GM03348 (cell line): ENCODE results near the gene NTRK2.

Source experiments
- DNase-seq: peaks from one replicate; pipeline ENCODE4 v3.0.0; 2012; ENCODE audit warnings: low spot score

The NTRK2 gene

DNA sequence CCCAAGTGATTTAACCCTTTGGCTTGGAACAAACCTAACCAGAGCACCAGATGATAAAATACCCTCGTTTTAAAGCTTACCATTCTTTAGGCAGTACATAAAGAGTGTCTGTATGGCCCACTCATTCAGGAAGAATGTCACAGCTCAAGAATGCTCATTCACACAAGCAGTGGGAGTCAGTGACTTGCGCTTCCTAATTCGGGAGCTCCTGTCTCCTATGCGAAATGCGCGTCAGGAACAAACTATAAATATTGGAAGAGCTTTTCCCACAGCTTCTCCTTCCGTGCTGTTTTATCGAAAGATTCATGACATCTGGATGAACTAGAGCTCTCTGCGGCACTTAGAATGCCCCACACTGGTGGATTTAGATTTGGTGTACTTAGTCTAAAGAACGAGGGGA is 66.6 kb downstream of the NTRK2 start:
- no peak for DNase-seq

GRCh38 chr9:84736536-84736935 is 67.0 kb downstream of the NTRK2 start:
- DNase-seq: no peak

DNA sequence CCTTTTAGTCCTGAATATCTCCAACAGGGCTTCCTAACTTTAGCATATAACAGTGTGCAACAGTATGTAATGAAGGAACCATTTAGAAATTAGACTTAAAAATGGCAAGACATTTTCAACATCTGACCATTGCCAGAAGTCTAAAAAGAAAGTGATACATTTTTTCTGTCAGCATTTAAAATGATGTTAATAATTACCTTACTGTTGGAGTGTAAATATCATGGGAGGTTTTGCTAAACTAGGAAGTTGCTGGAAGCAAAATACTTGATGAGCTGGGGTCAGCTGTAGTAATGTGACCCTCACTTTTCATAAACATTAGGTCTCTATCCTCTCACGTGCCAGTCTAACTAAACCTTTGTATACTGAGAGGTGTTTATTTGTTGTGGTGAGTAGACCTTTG is 68.8 kb downstream of the NTRK2 start:
- no peak for DNase-seq

- no peak for DNase-seq
Observed at GRCh38 chr9:84742261-84742660, 72.7 kb downstream of the NTRK2 start.

DNA sequence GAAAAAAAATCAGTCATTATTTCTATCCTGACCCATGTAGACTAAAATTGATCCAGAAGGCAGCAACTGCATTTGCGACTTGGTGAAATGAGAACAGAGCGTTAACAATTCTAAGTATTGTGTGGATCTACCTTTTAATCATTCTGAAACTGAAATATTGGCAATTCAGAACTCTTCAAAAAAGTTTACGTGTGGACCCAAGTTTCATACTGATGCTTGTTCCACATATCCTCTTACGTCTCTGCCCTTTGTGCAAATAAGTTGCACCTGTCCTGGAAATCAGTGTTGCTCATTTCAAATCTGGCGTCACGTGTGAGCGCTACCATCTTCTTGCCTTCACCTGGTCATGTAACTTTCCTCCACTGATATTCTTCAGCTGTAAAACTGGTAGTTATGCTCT is 74.7 kb downstream of the NTRK2 start:
- no peak for DNase-seq

- no peak for DNase-seq
Observed at GRCh38 chr9:84744726-84745125, 75.2 kb downstream of the NTRK2 start.

GRCh38 chr9:84748112-84748511 is 78.6 kb downstream of the NTRK2 start:
- DNase-seq: no peak

- DNase-seq: no peak
Observed at GRCh38 chr9:84750152-84750865, 80.8 kb downstream of the NTRK2 start.

DNA sequence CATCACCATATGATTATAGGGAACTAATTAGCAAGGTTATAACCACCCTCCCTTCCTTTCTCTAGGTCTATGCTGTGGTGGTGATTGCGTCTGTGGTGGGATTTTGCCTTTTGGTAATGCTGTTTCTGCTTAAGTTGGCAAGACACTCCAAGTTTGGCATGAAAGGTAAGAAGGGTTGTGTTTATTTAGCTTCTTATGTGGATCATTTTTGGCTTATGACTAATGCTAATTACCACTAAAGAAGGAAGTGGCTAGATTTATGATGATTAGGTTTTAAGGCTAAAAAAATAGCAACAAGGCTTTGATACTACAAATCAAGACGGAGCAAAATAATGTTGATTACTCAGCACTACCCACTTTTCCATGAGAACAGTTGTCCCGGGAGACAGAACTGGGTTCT is 82.4 kb downstream of the NTRK2 start:
- DNase-seq: no peak

DNA sequence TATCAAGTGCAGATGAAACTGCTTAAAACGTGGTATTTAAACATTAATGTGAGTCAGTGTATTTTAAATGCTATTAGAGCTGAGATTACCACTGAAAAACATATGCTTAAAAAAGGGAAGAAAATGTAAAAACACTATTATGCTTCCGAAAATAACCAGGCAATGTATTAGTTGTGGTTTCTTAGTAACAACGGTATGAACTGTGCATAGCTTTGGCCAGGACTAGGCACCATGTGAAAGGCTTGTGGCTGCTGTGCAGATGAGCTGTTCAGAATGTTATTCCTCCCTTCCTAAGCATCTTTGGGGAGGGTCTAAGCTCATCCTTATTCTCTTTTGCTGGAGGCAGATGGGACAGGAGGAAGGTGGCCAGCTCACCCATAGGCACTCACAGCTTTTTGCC is 84.9 kb downstream of the NTRK2 start:
- DNase-seq: no peak

DNA sequence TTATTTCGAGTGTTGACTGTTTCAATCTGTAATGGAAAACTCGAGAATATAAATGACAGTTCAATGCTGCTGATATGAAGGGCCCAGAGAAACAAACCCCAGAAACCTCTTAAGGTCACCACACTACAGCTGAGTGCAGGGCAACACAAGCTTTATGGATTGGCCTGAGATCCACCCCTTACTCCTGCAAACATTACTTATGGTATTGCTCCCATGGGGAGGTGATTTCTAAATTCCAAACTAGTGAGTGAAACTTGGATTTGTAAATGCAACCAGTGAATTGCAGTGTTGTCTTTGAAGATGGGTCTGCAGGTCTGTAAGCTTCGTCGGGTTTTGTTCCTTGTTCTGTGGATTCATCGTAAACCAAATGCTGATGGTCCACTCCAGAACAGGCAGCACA is 85.4 kb downstream of the NTRK2 start:
- no peak for DNase-seq

DNA sequence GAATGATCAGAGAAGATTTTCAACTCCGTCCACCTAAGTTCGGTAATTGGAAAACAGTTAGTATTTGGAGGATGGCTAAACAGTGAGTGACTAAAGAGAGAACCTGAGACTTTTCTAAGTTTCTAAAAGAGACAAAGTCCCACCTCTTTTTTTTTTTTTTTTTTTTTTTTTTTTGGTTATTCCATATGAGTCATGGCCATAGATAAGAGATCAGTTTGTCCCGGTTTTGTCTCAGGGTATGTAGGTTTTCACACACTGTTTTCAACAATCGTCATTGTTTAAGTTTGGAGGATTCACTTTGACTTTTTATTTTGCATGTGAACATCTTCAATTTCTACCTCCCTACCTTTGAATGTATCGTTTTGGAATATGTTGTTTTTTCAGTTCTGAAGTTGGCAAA is 85.9 kb downstream of the NTRK2 start:
- no peak for DNase-seq

GRCh38 chr9:84756171-84756570 is 86.6 kb downstream of the NTRK2 start:
- DNase-seq: no peak

- DNase-seq: no peak
Observed at GRCh38 chr9:84756731-84757130, 87.2 kb downstream of the NTRK2 start.

DNA sequence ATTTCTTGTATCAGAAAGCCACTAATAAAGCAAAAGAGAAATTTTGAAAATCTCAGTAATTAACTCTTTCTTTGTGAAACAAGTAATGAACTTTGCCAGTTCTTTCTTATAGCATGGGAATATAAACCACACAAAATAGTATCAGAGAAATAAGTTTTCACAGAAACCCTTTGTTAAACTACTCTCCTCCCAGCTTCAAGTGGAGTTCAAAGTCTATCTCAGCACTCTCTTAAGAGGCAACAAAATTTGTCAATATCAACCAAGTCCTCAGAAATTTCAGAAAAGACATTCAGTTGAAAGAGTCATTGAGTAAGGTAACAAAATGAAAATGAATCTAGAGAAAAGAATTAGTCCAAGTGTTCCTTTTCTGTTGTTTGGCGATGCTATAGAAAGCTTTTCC is 89.3 kb downstream of the NTRK2 start:
- DNase-seq: no peak

GRCh38 chr9:84759300-84759750 is 89.8 kb downstream of the NTRK2 start:
- no peak for DNase-seq

DNA sequence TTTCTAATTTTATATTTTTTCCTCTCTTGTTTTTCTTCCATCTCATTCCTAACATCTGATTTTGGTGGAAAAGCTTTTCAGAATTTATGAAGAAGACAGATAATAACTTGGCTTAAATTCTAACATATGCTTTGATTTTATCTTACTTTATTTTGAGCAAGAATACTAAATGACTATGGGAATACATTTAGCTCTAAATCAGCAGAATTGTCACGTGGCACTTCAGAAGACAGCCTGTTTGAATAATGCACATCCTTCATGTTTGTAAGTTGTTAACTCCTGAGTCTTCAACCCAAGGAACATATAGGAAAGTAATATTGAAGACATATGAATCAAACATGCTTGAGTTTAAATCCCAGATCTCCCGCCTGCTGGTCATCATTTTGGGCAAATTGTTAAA is 90.3 kb downstream of the NTRK2 start:
- DNase-seq: no peak

DNA sequence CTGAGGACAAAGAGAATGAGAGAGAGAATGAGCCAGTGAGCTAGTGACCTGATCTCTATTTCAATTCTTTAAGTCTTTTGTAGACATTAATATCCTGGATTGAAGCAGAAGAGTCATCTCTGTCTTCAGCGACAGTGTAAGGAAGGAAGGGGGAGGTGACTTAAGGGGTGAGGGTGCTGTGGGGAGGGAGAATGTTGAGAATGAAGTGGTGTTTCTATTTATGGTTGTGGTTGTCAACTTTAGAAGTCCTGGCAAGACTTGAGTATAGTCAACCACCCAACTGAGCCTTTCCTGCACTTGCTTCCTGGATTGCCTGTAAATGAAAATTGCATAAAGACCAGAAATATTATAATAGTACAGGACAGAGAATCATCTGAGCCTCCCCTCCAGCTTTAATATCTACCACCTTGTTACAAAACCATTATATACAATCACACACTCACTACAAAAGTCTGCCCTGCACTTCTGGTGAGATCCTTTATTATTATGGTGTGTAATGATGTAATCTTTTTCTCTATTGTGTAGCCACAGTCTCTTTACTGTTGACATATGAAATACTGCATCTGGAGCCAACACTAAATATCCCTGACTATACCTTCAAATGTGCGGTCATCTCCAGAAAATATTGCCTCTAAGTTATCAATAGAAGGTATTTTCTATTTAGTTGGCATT is 91.7 kb downstream of the NTRK2 start:
- no peak for DNase-seq

DNA sequence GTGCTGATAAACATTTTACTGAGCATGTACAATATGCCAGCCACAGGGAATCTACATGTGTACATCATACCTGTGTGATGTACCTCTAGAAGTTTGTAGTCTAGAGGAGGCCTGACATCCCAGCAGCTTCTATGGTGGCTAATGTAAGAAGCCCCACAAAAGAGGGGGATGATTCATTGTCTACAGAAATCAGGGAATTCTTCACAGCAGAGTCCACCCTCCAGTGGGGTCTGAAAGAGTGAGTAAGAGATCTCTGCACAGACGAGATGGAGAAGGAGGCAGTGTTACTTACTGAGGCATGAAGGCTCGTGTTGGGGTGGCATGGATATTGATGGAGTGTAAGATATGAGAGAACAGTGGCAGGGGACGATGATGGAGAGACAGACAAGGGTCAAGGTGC is 103.0 kb downstream of the NTRK2 start:
- DNase-seq: no peak

- DNase-seq: peak; percentile 19
Observed at GRCh38 chr9:84773022-84773421, 103.5 kb downstream of the NTRK2 start.

DNA sequence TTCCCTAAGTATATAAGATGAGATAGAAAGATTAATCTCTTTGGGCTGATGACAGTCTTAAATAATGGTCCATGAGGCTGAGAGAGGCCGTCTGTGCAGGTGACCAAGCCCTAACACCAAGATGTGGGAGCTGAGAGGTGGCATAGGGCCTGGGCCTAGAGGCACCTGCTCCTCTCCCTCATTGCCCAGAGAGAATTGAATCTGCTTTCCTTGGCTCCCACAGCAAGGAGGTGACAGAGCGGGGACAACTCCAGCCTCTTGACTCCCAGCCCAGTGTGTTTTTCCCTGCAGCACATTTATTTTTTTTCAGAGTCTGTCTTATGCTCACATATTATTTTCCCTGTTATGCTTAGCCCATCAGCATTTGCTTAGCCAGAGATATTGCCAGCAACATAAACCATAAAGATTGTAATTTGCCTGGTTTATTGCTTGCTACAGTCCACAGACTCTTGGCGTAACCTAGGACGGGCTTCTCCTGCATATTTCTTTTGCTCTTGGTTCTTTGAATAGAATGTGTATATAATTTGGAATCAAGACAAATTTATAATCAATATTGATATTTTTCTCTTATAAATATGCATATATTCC is 105.6 kb downstream of the NTRK2 start:
- DNase-seq: no peak

GRCh38 chr9:84778570-84778969 is 109.0 kb downstream of the NTRK2 start:
- DNase-seq: no peak

DNA sequence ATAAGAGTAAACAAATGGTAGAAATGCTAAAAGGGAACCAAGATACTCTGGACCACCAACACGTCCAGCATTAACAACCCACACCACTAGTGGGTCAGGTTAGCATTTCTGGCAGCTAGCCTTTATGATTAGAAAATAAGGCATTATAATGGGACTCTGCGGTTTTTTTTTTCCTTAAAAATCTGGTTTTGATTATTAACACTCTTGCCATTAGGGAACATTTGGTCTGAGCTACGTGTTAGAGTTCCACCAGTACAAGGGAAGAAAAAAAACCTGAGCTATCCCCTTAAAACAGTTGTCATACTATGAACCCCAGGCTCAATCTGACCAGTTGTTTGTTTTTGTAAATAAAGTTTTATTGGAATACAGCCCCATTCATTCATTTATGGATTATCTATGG is 110.4 kb downstream of the NTRK2 start:
- no peak for DNase-seq

GRCh38 chr9:84780385-84780784 is 110.9 kb downstream of the NTRK2 start:
- no peak for DNase-seq
